AG10803 (cell line): ENCODE data around the gene BIVM.

Experiments
- DNase-seq: peaks from one replicate; pipeline ENCODE4 v3.0.0; 2010; ENCODE audit warnings: low read depth
- H3K4me3 ChIP-seq: 2 replicates; pipeline ENCODE4 v1.5.1; 2011; ENCODE audit warnings: mild to moderate bottlenecking, low read length, control low read depth
- CTCF ChIP-seq: conservative IDR thresholded peaks from 2 replicates; pipeline ENCODE4 v1.5.1; 2011; ENCODE audit warnings: mild to moderate bottlenecking, low read length, control low read depth, inconsistent platforms

The BIVM gene

GRCh38 chr13:102807699-102808098 is 8.8 kb downstream of the BIVM start:
- DNase-seq, result no peak
- no peak for TF ChIP-seq CTCF
- no peak overlapping the region for H3K4me3 ChIP-seq

GRCh38 chr13:102812611-102813287 is 13.8 kb downstream of the BIVM start:
- no peak overlapping the region for H3K4me3 ChIP-seq
- no peak for TF ChIP-seq CTCF
- DNase-seq, result no peak

GRCh38 chr13:102814025-102814607 is 15.2 kb downstream of the BIVM start:
- TF ChIP-seq CTCF, result no peak

GRCh38 chr13:102814793-102815192 is 15.9 kb downstream of the BIVM start:
- DNase-seq, result no peak
- no peak for TF ChIP-seq CTCF
- no peak overlapping the region for H3K4me3 ChIP-seq

More at GRCh38 chr13:102814025-102814607, 15.2 kb downstream of the BIVM start:
- H3K4me3 ChIP-seq, result no peak overlapping the region
- no peak for DNase-seq

- no peak for DNase-seq
- no peak overlapping the region for H3K4me3 ChIP-seq
- TF ChIP-seq CTCF, result no peak
Measured at GRCh38 chr13:102815788-102816187, 16.9 kb downstream of the BIVM start.

- TF ChIP-seq CTCF, result no peak
Measured at GRCh38 chr13:102816708-102817107, 17.8 kb downstream of the BIVM start.

GRCh38 chr13:102817241-102817640 is 18.3 kb downstream of the BIVM start:
- no peak for TF ChIP-seq CTCF
- H3K4me3 ChIP-seq, result no peak overlapping the region
- no peak for DNase-seq

More at GRCh38 chr13:102816708-102817107, 17.8 kb downstream of the BIVM start:
- peak; percentile 52 for DNase-seq
- no peak overlapping the region for H3K4me3 ChIP-seq
